ENCODE measurements around the gene NDUFV1.
"Not testable (repeated sequence)": the region's sequence is repeated elsewhere in the genome, so short reads cannot be mapped to it uniquely, and the experiment has no call there.

Gene NDUFV1

GRCh38 chr11:67628710-67629385 is 22.1 kb downstream of the NDUFV1 start:
- no peak for DNase-seq

GRCh38 chr11:67629386-67630227 is 22.9 kb downstream of the NDUFV1 start, which contains the start of gene NUDT8:
Gene NUDT8, minus strand, starts transcription at chr11:67629937. Its CDS starts 26 bp downstream, at chr11:67629911.
- DNase-seq: peak; percentile 82

DNA sequence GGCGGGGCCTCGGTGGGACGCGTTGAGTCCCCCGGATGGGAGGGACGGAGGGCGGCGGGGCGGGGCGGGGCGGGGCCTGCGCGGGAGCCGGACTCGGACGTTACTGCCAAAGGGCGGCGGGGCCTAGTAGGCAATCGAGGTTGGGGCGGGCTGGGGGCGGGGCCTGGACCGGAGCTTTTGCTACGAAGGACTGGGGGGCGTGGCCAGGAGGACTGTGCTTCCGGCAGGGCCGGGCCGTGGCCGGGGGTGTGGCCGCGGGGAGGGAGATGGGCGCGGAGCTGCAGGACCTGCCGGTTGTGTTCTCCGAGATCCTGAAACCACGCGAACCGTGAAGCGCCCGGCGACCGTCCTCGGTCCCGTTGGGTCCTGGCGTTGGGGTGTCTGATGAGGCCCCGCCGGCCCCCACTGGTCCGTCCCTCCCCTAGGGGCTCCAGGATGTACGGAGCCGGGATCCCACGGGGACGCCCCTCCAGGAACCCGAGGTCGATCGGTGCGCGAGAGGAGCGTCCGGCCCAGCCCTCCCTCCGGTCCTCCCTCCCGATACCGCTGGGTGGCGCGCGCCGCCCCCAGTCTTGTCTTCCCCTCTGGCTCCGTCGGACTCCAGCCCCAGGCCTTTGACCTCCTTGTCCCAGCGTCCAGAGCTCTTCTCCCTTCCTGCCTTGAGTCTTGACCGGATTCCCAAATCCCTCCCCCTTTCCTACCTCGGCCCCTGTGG is 23.6 kb downstream of the NDUFV1 start:
- peak; percentile 98 for DNase-seq

- DNase-seq: no peak
Measured at GRCh38 chr11:67630943-67631331, 24.2 kb downstream of the NDUFV1 start.

- no peak for DNase-seq
Measured at GRCh38 chr11:67631411-67631810, 24.7 kb downstream of the NDUFV1 start.

DNA sequence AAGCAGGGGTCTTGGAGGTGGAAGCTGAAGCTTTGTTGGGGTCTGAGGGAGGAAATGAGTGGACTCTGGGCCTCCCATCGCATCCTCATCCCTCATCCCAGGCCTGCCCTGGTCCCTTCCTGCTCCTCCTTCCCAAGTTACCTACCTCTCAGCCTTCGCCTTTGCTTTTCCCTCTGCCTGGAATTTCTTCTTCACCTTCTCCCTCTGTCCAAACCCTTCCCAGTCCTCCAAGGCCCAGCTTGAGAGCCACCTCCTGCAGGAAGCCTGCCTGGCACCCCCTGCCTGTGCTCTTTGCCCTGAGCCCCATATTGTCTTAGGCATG is 25.1 kb downstream of the NDUFV1 start:
- no peak for DNase-seq

DNA sequence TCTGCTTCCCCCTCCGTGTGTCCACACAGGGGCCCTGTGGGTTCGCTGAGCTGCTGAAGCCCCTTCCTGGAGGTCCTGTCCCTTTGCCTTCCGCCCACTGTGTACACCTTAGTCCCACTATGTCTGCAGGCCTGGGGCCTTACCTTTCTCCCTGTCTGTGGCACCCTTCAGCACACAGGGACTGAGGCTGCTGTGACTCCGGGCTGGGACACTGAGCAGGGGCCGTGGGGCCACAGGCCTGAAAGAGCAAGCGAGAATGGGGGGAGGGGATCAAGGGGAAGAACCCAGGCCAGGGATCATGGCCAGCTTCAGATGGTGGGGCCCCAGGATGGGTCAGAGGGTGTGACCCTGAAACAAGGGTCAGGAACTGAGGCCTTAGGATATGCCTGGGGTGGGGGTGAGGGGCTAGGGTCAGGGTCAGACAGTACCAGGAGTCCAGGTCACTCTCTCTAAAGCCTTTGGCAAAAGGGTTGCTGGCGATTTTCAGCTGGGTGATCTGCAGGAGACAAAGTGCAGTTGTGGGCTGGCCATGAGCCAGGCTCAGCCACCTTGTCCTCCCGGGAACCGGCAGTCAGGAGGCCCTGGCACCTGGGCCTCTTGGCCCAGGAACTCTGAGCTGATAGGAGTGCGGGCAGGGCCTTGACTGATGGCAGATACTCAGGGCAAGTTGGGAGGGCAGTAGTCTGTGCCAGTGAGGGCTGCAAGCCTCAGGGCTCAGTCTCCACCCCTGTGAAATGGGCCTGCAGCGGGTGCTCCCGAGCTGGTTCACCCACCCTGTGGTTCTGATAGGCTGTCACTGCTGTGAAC is 25.6 kb downstream of the NDUFV1 start:
- no peak for DNase-seq

DNA sequence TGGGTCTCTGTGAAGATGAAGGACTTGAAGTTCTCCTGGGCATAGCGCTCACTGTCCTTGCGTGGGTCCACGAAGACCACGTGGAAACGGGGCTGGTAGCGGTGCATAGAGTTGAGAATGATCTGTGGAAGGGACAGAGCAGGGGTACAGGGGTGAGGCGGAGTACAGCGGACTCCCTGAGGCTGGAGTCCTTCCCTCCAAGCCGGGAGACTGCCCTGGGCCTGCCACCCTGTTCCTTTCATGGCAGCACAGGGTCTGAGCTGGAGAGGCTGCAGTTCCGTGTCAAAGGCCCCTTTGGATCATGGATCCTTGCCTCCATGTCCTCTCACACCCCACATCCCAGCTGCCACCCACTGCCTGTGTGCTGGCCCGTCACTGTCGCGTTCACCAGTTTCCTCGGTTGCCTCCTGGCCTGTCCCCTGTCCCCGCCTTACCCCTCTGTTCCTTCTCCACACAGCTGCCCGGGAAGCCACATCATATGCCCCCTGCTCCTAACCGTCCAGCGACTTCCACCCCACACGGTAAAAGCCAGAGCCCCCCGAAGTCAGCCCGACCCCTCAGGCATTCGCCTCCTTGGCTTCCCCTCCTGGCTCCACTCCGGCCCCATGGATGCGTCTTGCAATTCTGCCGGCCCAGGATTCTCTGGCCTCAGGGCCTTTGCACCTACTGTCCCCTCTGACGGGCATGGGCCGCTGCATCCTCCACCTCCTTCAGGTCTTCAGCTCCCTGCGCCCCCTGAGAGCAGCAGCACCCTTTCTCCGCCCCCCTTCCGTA is 26.4 kb downstream of the NDUFV1 start:
- DNase-seq: no peak

DNA sequence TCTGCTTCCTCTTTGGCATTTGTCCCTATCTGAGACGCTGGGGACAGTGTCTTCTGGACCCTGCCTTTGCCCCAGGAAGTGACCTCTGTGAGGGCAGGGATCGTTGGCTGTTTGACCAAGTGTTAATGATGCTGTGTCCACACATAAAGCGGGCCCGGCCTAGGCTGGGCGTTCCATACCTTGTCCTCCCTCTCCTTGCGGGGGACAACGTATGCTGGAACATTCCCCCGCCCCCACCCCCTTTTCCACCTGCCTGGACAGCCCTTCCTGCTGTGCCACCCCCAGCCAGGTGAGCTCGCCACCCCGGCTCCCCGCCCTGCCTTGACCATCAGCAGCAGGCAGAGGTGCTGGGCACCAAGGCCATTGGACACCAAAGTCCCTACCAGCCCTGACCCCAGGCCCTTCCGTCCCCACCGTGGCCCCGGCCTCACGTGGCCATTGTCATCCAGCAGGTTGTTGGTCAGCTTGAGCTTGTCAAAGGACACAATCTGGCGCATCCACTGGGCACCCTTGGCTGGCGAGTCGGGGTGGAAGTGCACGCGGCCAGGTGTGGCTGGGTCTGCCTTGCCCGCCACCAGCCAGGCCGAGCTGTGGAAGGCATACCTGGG is 27.1 kb downstream of the NDUFV1 start:
- no peak for DNase-seq

DNA sequence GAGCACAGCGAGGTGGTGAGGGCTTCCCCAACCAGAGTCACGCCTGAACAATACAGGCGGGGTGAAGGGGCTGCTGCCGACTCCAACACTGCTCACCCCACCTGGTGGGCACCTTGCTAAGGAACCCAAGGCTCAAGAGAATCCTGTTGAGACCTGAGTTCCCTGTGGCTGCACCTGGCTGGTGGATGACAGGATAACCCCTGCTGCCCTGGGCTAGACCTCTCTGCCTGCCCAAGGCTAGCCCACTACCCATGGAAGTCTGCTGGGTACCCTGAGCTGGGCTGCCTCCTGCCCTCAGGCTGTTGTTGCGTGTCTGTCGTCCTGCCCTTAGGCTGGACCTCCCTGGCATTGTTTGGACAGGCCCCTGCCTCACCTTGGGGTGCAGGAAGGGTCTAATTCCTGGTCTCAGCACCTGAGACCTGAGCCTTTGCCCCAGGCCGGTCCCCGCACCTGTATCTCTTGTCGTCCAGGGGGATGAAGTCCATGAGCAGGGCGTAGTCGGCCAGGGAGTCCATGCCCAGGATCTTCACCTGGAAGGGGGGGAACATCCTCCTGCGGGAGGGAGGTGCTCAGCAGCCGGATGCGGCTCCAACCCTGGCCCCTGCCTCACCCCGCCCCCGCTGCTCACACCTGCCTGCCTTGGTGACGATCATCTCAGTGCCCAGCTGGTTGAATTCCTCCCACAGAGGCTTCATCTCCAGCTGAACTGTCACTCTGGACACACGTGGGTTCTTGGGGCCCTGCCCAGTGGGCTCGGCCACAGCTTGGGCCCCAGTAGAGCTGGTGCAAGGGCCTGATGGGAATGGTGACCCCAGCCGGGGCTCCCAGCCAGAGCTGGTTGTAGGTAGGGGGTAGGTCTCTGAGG is 27.9 kb downstream of the NDUFV1 start:
- no peak for DNase-seq

DNA sequence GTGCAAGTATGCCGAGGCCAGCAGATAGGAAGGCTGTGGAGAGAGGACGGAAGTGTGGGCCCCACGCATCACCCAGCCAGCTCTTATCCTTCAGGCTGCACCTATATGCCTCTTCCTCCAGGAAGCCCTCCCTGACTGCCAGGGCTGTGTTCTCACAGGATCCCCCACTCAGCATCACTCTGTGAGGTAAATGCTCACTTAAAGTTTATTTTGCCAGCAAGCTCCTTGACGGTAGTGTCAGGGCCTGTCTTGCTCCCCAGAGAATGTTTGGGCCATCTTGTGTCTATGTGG is 28.4 kb downstream of the NDUFV1 start:
- DNase-seq: no peak

DNA sequence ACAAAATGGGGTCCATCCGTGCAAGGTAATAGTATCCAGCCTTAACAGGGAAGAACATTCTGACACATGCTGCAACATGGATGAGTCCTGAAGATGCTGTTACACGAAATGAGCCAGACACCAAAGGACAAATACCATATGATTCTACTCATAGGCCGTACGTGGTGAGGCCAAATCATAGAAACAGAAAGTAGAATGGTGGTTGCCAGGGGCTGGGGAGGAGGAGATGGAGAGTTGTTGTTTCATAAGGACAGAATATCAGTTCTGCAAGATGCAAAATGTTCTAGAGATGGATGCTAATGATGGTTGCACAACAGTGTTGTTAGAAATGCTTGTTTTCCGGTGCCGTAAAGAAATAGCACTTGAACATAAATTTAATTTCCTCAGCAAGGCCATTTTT is 30.2 kb downstream of the NDUFV1 start:
- DNase-seq: peak; percentile 39

DNA sequence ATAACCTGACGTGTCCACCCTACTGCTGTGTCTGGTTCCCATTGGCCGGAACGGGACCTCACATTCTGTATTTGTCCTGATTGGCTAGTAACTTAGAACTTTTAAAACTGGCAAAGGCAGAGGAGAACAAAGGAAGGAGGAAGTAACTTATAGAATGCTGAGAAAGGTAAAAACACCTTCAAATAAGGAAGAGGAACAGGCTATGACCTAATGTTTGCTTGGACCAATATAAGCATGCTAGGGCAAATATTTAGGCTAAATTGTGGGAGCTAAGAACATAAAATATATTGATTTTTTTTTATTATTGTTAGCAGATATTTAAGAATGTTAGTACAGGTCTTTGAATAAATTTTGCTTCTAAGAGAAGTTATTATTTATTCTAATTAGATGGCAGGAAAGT is 30.7 kb downstream of the NDUFV1 start:
- DNase-seq: not testable (repeated sequence)

DNA sequence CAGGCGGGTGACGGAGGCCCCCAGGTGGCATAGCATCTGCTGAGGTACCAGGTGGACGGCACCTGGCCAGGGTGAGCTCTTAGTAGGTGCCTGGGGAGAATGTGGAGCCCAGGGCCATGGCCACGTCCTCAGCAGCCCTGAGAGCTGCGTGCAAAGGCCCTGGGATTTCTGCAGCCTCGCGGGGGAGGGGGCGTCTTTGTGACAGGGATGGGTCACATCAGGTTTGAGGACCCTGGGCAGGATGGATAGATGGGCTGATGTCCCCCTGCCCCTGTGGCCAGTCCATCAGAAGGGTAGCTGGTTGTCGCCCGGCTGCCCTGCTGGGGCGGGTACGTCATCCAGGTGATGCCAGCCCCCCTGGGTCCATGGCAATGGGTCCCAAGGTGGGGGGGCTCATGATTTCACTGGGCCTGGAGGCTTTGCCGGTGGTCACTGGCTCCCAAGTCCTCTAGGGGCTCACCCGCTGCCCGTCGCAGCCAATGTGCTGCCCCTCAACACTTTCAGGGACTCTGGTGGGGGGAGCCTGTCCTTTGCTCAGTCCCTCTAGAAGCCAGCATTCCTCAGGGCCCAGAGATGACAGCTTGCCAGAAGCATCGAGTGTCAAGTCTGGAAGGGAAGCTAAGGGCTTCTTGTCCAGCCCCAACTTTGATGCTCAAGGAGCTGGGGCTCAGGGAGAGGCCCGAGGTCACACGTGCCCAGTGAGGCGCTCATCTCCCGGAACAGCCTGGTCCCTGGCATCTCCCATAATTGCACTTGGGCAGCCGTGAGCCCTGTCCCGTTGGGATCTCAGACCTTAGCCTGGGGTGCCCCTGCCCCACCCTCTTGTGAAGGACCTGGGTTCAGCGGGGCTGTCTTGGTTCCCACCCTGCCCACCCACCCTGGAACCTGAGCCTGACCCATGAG is 32.0 kb downstream of the NDUFV1 start:
- no peak for DNase-seq

GRCh38 chr11:67639438-67639859 is 32.7 kb downstream of the NDUFV1 start, which contains the start of gene TBX10:
Gene TBX10, minus strand, starts transcription at chr11:67639763. Its CDS starts 291 bp downstream, at chr11:67639472.
- DNase-seq: no peak

DNA sequence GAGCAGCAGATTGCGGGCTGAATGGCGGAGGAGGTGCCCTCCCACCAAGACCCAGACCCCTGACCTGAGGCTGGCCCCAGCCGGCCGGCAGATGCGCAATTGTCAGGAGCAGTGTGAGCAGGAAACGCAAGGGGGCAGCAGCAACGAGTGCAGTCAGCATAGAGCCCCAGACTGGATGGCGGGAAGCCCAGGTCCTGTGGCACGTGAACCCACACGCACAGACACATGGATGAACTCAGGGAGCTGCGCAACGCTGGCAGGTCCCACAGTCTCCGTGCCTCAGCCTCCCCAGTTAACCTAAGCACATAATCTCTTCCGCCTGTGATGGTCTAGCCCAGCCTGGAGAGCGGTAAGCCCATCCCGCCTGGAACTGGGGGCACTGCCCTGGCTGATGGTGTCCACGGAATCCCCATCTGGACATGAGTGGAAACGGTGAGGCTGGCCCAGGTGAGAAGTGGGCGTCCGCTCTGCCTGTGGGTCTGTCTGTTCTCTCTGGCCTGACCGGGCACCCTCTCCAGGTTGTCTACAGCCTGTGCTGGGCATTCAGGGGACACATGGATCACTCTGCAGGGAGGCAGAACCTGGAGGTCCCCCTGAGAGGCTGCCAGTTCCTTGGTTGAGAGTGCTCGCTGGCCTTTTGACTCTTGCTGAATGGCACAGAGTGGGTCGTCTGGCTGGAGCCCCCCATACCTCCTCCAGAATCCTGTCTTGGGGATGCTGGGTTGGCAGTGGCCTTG is 33.5 kb downstream of the NDUFV1 start:
- DNase-seq: peak; percentile 33

DNA sequence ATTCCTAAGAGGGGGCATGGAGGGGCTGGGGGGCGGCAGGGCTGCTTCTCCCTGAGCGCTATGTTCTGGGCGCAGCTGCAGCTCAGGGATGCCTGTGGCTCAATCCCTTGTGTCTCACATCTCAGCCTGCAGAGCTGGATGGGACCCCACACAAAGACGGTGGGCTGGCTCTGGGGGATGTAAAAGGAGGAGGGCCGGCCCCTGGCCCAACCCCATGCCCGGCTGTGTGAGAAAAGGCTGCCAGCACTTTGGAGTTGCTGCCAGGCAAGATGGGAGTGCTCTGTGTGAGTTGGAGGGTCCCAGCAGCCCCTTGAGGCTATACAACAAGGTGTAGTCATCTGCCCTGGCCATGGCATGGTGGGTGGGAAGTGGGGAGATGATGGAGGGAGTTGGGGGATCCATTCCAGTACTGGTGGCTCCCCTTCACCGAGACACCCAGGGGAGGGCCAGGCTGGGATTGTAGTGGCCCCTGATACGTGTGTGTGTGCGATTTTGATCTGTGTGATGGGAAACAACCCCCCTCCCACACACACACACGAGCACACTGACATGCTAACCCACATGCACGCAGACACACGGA is 34.1 kb downstream of the NDUFV1 start:
- DNase-seq: no peak
